Stimulated activated CD8-positive, alpha-beta memory T cell treated with anti-CD3 and anti-CD28 coated beads, Interleukin-2, amount 100 ng/mL, for 48 hours (primary cell): Measurements from ENCODE around the gene ANKRD2.
"Not testable (repeated sequence)": the region's sequence is repeated elsewhere in the genome, so short reads cannot be mapped to it uniquely, and the experiment has no call there.

Source experiments
- DNase-seq, 2 donors: peaks; one replicate each; pipeline ENCODE4 v3.0.0-alpha.2; 2020; ENCODE audit warnings: low read depth in 2 of 2

The ANKRD2 gene

GRCh38 chr10:97571622-97572021 lies 957 bp upstream of the ANKRD2 start:
- no peak for DNase-seq

- DNase-seq: no peak
These were observed 442 bp downstream of the ANKRD2 start for GRCh38 chr10:97573021-97573420.

- DNase-seq: no peak
These were observed 1.1 kb downstream of the ANKRD2 start for GRCh38 chr10:97573672-97574071.

- no peak for DNase-seq
These were observed 2.0 kb downstream of the ANKRD2 start for GRCh38 chr10:97574374-97575126.

GRCh38 chr10:97575127-97575668 lies 2.6 kb downstream of the ANKRD2 start:
- no peak for DNase-seq

- not testable (repeated sequence) for DNase-seq
These were observed 3.9 kb downstream of the ANKRD2 start for GRCh38 chr10:97576487-97576886.

- DNase-seq: no peak
These were observed 5.1 kb downstream of the ANKRD2 start for GRCh38 chr10:97577701-97578100.

GRCh38 chr10:97578171-97578844 lies 5.7 kb downstream of the ANKRD2 start:
- no peak for DNase-seq

GRCh38 chr10:97580421-97581367 lies 8.1 kb downstream of the ANKRD2 start:
- no peak for DNase-seq

- no peak for DNase-seq
These were observed 9.6 kb downstream of the ANKRD2 start for GRCh38 chr10:97582169-97582568.

GRCh38 chr10:97583476-97583875 lies 10.9 kb downstream of the ANKRD2 start:
- DNase-seq: no peak

GRCh38 chr10:97584060-97584797 lies 11.7 kb downstream of the ANKRD2 start, which contains the start of gene HOGA1:
HOGA1 (plus strand) TSS chr10:97584389; CDS start chr10:97584704, 315 bp downstream.
- DNase-seq: no peak

- DNase-seq: no peak
These were observed 12.3 kb downstream of the ANKRD2 start for GRCh38 chr10:97584798-97585438.

- DNase-seq: no peak
These were observed 12.8 kb downstream of the ANKRD2 start for GRCh38 chr10:97585439-97585811.

GRCh38 chr10:97587183-97587582 lies 14.6 kb downstream of the ANKRD2 start:
- DNase-seq: no peak

- no peak for DNase-seq
These were observed 16.9 kb downstream of the ANKRD2 start, which contains the start of gene C10orf62 for GRCh38 chr10:97589479-97589878. C10orf62 (plus strand) TSS chr10:97589721; CDS start chr10:97589898, 177 bp downstream.

GRCh38 chr10:97590082-97590747 lies 17.6 kb downstream of the ANKRD2 start:
- no peak for DNase-seq

- DNase-seq: no peak
These were observed 18.3 kb downstream of the ANKRD2 start for GRCh38 chr10:97590748-97591495.

- no peak for DNase-seq
These were observed 20.8 kb downstream of the ANKRD2 start for GRCh38 chr10:97593421-97593820.
